HG02571 (cell line): Measurements from ENCODE around the gene NELL2.
A peak's percentile ranks its signal among the peaks of the same experiment; 100 is the strongest.
"Not testable (repeated sequence)": the region's sequence is repeated elsewhere in the genome, so short reads cannot be mapped to it uniquely, and the experiment has no call there.

Experiments
- ATAC-seq: cut with Tn5 transposase; IDR thresholded peaks from one replicate; pipeline ENCODE4 v1.9.1; 2021; ENCODE audit warnings: mild to moderate bottlenecking, moderate library complexity; ENCODE audit not compliant: unreplicated experiment

NELL2 gene

DNA sequence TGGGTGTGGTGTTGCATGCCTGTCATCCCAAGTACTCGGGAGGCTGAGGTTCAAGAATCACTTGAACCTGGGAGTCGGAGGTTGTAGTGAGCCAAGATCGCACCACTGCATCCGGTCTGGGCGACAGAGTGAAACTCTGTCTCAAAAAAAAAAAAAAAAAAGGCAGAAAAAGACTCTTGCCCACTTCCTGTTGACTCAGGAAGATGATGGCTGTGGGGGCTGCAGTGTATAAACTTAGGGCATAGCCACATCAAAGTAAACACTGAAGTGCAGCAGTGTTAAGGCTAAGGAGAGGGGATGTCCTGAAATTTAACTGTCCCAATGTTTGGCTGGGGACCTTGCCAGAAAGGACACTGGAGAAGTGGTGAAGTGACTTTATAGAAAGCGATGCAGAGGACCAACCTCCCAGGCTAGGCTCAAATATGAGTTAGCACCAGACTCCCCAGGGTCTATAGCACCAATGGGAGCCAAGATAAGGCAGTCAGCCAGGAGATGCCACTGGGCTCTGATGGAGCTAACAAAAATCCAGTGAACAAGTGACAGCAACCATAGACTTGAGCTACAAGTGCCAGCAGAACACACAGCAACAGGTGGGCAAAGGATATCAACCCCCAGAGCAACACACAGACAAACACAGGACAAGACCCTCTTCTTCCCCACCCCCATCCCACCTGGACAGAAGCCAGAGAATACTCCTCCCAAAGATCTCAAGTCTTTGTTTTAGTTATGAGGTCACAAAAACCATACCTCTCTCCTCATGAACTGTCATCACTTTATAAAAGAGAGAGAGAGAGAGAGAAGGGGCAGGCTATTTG lies 28.0 kb downstream of the NELL2 start:
- ATAC-seq: peak; percentile 84

DNA sequence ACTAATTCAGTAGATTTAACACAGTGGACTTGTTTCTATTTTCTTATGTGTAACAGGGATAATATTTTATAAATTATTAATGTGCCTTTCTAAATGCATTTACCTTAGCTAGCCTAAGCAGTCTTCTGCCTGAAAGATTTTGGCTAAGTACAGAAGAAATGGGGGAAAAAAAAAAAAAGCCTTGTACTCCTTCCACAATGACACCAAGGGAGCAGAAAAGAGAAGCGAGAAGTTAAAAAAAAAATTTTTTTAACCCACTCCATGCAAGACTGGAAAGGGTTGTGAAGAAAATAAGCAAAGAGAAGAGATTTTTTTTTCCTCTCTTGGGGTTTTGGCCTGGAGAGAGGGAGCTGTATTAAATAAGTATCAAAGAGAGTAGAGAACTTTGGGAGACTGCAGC lies 28.7 kb downstream of the NELL2 start:
- ATAC-seq: no peak

DNA sequence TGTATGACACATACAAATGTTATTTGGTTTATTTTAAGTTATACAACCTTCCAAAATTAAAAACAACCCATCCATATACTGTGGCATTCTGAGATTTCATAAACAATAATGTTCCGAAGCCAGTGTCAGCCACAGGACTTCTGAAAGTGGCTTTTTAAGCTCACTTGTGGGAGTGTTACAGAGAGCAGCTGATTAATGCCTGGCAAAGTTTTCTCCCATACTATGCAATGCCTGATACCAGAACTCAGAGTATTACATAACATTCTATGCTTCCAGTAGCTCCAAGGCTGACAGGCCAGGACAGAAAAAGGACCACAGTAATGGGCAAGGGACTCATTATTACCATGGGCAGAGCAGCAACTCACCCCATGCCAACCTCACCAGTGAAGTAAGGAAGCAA lies 29.3 kb downstream of the NELL2 start:
- ATAC-seq: no peak

DNA sequence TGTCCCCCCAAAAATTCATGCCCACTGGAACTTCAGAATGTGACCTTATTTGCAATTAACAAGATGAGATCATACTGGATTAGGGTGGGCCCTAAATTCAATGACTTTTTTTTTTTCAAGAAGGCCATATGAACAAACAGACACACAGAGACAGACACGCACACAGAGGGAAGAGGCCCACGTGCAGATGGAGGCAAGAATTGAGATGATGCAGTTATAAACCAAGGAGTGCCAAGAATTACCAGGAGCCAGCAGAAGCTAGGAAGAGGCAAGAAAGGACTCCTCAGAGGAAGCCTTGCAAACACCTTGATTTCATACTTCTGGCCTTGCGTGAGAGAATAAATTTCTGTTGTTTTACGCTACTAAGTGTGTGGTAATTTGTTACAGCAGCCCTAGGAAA lies 33.4 kb downstream of the NELL2 start:
- no peak for ATAC-seq

DNA sequence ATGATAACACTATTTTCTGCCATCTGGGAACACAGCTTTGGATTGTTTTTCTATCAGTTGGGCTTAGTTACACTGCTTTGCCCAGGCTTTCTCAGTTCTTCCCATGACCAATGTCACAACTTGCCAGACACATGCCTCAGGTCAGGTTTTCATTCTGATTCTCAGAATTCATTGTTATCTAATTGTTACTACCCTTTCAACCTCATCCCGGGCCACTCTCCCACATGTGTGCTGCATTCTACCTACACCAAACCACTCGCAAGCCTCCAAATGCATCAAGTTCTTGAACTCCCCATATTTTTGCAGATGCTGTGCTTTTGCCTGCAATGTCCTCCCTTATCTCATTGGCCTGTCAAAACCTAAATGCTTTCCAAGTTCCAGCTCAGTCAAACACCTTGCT lies 36.3 kb downstream of the NELL2 start:
- no peak for ATAC-seq

DNA sequence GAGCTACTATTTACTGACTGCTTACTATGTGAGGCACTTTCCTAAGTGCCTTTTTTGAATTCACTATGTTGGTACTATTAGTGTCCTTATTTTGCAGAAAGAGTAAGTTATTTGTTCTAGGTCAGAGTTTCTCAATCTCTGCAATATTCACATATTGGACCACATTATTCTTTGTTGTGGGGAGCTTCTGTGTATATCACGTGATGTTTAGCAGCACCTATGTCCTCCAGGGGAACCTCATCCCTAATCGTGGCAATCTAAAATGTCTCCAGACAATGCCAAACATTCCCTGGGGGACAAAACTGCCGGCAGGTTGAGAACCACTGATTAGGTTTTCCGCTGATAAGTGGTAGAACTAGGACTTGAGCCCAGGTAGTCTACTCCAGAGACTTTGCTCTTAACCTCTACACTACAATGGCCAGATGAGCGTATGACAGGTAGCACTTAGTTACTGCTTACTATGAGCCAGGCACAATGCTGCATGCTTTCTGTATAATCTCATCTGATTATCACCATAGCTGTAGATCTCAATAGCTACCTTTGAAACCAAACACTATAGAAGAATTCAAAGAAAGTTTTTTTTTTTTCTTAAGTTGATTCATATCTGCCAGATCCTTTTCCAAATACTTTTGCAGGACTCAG lies 38.9 kb downstream of the NELL2 start:
- ATAC-seq: no peak

DNA sequence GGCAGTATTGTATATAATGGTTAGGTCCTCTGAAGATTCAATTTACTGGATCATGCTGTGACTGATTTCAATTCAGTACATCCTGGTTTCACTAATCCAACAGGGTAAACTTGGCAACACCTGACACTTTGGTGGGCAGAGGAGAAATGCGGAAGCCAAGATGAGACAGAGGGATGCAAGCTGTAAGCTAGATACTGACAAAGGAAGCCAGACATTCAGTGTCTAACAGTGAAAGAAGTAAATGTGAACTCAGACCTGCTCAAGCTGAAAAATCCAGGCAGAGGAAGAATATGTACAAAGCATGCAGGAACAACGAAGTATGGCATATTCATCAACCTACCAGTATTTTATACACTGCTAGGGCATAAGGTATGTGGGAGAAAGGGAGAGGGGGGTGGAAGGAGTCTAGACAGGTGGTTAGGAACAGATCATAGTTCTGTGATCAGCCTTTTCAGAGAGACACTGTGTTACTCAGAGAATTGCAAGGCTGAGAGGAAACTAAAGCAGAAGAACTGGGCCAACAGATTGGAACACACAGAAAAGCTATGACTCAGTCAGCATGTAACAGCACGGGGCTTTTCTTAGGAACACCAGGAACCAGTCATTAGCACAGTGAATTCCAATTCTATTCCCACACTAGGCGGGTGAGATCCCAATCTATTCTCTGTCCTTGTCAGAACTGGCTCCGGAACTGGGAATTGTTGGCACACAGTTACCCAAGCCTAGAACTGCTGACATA lies 40.3 kb downstream of the NELL2 start:
- ATAC-seq: no peak

DNA sequence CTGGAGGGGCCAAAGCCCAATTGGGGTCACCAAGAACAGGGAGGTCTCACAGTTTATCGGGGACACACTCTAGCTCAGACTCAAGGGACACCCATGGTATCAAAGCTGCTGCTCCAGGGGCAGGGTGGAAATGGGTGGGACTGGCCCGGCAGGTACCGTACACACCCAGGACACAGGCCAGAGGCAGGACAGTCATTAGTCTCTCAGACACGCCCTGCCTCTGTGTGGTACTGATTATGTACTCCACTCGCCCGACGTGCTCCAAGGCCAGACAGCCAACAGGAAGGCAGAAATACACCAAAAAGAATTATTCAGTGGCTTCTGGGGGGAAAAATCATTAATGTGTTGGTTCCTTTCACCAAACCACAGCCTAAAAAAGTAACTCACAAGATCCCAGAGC lies 41.1 kb downstream of the NELL2 start:
- not testable (repeated sequence) for ATAC-seq

DNA sequence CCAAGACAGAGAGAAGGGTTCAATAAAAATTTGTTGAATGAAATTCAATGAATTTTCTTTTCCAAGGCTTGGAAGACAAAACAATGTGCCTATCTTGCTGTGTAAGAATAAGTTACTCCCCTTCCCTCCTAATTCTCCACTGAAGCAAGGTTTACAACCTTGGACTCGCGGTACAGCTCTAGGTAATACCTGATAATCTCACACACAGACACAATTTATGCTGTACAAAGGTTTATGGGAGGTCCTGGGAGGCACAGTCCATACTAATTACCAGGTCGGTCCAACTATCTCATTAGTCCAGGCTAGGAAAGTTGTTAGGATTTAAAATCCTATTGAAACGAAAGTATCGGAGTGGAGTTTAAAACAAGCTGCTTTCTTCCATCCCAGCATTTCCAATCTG lies 42.6 kb downstream of the NELL2 start:
- no peak for ATAC-seq

DNA sequence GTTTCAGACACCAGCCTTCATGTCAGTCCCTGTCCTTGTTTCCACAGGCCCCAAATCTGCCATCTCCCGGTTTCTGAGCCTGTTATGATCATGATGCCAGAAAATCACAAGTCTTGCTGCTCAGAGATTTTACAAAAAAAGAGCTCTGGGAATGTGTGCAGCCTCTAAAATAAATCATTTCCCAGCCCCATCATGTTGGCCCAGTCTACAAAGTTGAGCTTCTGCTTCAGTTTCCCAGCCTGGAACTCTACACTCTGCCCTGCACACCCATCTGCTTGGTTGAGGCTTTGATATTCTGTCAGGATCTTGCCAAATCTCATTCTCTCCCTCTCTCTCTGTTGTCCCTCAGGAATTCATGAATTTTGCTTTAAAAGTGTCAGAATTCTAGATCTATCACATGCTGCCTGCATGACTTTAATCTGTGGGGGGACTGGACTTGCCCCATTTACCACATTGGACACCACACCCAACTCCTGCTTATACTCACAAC lies 45.5 kb downstream of the NELL2 start:
- ATAC-seq: no peak

DNA sequence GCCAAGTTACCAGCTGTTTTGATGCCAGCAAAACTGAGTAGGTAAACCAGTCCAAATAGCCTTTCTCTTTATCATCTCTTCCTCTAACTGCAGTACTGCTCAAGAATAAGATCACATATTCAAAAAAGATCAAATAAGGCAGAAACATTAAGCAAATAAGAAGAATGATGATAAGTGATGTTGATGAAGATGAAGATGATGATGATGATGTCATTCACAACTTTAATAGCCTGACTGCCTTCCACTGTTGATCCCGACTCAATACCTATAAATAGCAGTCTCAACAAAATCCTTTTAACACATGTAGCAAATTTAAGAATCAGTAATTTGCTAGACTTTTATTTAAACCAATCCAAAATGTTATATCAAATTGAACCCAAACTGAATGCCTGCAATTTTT lies 47.1 kb downstream of the NELL2 start:
- ATAC-seq: no peak

DNA sequence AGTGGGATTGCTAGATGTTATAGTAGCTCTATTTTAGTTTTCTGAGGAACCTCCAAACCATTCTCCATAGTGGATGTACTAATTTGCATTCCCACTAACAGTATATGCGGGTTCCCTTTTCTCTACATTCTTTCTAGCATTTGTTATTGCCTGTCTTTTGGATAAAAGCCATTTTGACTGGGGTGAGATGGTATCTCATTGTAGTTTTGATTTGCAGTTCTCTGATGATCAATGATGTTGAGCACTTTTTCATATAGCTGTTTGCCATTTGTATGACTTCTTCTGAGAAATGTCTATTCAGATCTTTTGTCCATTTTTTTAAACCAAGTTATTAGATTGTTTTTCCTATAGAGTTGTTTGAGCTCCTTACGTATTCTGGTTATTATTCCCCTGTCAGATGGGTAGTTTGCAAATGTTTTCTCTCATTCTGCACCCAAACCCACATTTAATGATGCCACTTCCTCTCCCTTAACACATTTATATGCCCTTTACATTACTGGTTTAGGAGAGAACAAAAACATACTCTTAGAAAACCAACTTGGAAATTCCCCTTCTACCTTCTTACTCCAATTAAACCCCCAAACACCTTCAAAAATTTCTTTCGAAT lies 48.2 kb downstream of the NELL2 start:
- ATAC-seq: no peak

DNA sequence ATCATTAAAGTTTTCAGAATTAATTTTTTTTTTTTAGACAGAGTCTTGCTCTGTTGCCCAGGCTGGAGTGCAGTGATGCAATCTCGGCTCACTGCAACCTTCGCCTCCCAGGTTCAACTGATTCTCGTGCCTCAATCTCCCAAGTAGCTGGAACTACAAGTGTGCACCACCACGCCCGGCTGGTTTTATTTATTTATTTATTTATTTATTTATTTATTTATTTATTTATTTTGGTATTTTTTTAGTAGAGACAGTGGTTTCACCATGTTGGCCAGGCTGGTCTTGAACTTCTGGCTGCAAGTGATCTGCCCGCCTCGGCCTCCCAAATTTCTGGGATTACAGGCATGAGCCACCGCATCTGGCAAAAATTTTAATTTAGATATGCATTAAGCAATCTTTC lies 54.4 kb downstream of the NELL2 start:
- not testable (repeated sequence) for ATAC-seq

DNA sequence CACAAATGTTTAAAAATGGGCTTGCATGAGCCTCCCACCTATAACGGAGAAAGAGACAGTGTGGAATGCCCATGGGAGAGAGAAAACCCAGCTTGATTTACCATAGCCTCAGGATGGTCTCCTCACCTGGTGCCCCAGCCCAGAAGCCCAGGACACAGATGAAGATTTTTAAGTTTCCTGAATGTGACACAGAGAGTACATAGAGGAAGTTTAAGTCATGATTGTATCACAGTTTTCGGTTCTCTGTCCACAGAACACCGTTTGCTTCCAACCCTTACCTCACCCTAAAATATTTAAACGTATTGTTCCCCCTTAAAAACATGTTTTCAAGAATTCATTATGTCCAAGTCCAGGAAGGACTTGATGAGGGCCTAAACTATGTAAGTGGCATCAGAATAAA lies 56.2 kb downstream of the NELL2 start:
- ATAC-seq: no peak

DNA sequence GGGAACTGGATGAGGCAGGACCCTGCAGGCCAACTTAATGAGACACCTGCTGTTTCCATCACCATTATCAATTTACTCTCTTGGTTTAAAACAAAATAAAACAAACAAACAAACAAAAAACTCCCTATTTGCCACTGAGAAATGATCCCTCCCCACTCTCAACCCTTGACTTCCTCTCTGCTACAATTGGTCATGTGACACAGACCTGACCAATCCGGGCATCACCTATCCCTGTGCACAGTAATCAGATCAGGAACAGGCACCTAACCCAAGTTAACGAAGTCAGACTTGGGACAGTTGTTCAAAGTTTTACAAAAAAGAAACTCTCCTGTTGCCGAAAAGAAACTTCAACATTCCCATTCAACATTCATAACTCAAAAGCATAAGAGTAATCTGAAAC lies 58.4 kb downstream of the NELL2 start:
- ATAC-seq: no peak

DNA sequence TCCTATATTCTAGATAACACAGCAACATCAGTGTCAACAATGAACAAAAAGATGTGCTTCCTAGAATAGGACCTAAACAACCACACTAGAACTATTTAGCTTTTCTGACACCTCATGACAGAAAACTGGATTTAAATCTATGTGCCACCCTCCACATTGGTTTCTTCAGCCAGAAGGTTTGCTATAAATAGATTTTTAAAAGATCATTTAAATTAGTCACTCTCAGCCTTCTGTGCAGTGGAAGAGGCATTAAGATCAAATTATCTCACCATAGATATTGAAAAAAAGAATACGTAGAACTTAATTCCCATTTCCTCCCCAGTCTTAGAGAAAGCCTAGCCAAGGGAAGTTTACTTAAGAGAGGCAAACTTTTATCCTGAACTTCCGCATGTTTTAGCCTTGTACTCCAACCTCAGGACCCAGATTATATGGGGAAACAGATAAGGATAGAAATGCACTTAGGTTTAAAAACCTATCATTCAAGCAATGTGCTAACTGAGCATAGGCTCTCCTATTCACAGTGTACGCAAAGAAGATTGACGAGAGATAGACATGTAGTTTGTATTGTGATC lies 59.6 kb downstream of the NELL2 start:
- no peak for ATAC-seq

DNA sequence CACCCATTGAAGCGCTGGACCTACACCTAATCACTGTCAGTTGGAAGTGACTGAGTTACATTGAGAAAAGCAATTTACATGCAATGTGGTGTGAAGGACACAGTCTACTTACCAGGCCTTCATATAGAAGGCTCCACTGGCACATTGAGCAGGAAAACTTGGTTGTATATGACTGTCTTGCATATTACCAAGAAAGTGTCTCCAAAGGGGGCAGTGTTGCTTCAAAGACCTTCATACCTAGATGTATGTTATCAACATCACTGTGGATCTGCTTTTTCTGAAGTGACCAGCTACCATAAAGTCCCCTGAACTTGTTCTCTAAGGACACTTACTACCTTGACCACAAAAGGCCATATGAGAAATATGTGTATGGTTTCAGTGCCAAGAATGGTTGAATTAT lies 64.1 kb downstream of the NELL2 start:
- ATAC-seq: no peak

DNA sequence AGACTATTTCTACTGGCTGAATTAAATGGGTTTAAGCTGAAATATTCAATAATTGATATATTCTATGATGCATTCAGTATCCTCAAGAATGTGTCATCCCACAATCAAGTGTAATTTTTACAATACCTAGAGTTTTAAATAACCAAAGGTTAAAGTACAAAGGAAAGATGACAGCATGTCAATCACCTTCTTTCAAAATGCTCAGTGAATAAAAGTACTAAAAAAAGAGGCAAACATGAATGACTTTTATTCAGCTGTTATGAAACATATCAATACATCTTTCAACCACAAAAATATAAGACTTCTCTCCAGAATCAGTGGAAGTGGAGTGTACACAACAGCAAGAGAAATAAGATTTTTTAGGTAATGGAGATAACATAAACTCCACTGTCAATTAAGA lies 72.0 kb downstream of the NELL2 start:
- no peak for ATAC-seq

DNA sequence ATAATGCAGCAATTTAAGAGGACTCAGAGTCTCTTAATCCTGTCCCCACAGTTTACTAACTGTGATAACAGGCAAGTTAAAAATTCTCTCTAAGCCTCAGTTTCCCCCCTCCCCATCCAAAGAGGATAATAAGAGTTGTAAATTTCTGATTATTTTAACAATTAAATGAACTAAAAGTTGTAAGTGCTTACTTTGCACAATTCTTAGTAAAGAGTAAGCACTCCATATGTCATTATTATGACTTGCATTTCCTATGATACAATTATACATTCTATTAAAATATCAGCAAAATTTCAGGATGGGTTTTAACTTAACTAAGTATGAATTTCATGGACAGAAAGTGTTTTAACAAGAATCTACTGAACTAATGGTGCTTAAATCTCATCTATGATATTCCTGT lies 80.1 kb downstream of the NELL2 start:
- ATAC-seq: no peak

DNA sequence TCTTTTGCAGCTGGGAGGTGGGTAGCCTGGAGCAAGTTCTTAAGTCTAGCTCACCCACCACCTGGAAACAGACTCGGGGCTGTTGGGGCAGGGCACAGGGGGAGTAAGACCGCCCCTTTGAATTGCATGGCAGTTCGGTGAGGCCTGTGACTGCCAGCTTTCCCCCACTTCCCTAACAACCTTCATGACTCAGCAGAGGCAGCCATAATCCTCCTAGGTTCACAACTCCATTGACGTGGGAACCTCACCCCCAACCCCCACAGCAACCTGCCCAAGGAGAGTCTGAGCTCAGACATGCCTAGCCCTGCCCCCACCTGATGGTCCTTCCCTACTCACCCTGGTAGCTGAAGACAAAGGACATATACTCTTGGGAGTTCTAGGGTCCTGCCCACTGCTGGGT lies 87.4 kb downstream of the NELL2 start:
- no peak for ATAC-seq

DNA sequence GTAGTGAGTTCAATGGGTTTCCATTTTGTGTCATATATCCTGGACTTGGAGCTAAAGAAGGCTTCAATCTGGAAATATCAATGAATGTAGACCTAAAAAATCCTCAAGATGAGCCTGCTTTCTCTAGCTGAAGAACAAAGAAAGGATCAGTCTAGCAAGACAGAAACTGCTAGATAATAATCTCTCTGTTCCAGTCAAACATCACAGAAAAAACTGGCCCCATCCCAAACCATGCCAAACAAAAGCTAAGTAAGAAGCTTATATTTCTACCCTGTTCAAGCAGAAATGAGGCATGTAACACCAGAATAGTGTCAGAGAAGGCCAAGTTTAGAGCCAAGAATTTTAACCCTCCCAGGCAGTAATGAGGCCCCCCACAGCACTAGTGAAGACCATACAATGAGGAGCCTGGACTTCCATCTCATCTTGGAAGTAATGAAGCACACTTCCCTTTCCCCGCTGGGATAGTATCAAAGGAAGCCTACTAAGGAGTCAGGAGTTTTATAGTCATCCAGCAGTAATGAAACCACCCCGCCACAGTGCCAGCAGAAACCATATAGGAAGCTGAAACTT lies 95.8 kb downstream of the NELL2 start:
- no peak for ATAC-seq
